Measurements from ENCODE around the gene TRIM39.

TRIM39 gene

DNA sequence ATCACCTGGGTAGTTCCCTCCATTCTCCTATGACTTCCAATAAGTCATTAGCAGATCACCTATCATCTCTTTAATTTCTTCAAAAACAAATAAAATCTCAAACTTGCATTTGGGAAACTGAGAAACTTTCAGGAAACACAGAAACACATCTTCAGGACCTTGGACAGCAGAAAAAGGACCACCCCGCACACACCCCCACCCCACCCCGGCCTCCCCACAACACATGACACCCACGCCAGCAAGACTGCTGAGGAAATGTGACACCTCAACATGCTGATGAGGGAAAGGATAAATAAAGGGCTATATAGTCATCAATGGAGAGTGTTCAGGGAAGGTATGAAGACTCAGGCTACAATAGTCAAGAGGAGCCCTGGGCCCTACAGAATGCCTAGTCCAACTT lies 15.6 kb upstream of the TRIM39 start:
- H3K4me3 ChIP-seq (replicated peaks; ENCODE audit: low read depth, low read length), result no peak overlapping the region
- TF ChIP-seq CTCF (IDR thresholded peaks at IDR 0.05; ENCODE audit: low read length, missing control alignments), result no peak
- DNase-seq (ENCODE audit: low read depth), result no peak

DNA sequence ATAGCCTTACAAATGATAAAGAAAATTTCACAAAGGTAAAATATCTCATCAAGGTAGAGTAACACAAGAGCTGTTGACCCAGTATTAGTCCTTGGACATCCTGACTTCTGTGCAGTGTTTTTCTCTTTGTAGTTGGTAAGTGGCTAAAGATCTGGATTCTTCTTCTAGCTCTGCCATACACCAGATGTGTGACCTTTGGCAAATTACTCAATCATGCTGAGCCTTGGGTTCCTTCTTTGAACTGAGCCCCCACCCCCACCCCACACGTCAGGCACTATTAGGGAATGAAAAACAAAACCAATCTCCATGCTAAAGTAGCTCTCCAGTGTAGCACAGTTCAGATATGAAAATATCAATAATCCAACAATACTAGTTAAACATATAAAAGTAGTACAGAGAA lies 15.1 kb upstream of the TRIM39 start:
- no peak overlapping the region for H3K4me3 ChIP-seq (replicated peaks; ENCODE audit: low read depth, low read length)
- TF ChIP-seq CTCF (IDR thresholded peaks at IDR 0.05; ENCODE audit: low read length, missing control alignments), result no peak
- DNase-seq (ENCODE audit: low read depth), result no peak

DNA sequence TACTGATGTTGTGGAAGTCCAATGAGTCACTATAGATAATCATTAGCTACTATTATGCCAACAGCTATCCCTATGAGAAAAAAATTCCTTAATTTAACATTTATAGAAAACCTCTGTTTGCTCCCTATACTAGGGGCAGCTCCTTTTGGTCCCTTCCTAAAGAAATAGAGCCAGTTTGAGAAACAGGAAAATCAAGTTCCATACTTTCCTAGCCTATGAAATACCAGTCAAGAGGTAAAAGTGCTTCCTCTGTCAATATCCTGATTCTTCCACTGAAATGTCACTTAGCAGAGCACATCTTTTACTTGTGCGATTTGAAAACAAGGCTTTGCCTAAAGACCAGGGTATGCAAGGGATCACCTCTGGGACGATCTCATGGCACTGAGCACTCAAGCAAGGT lies 14.5 kb upstream of the TRIM39 start:
- TF ChIP-seq CTCF (IDR thresholded peaks at IDR 0.05; ENCODE audit: low read length, missing control alignments), result no peak
- DNase-seq (ENCODE audit: low read depth), result no peak
- no peak overlapping the region for H3K4me3 ChIP-seq (replicated peaks; ENCODE audit: low read depth, low read length)

DNA sequence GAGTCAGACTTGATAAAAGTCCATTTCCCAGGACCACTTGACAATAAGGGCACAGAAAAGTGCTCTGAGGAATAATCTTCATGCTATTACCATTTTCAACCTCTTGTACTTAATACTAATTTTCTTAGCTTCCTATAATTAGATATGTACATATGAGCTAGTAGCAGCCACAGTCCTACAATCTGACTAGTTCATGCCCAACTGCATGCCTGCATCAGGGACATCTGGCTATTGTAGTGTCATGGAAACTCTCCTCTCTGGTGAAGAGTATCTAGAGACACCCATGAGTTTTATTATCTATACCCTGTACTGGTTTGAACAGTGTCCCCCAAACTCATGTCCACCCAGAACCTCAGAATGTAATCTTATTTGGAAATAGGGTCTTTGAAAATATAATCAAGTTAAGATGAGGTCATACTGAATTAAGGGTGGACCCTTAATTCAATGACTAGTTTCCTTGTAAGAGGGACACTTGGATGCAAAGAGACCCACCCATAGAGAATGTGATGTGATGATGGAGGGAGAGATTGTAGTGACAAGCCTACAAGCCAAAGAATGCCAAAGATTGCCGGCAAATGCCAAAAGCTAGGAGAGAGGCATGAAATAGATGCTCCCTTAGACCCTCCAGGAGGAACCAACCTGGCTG lies 13.9 kb upstream of the TRIM39 start:
- no peak for DNase-seq (ENCODE audit: low read depth)
- no peak overlapping the region for H3K4me3 ChIP-seq (replicated peaks; ENCODE audit: low read depth, low read length)
- no peak for TF ChIP-seq CTCF (IDR thresholded peaks at IDR 0.05; ENCODE audit: low read length, missing control alignments)

DNA sequence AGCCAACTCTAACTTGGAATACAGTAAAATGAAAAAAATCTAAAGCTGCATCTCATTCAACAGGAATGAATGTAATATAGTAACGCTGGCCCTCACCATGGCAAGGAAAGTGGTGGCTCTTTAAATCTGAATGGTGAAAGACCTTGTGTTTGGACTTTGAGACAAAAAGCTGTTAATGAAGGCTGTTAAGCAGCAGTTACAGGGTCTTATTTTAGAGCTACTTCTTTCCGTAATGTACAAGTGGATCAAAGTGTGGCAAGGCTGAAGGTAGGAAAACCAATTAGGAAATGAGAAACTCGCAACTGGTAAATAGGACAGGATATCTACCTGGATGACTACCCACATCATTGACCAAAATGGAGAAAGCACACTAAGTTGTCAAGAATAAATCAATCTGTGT lies 11.6 kb upstream of the TRIM39 start:
- no peak for TF ChIP-seq CTCF (IDR thresholded peaks at IDR 0.05; ENCODE audit: low read length, missing control alignments)
- no peak overlapping the region for H3K4me3 ChIP-seq (replicated peaks; ENCODE audit: low read depth, low read length)
- no peak for DNase-seq (ENCODE audit: low read depth)

GRCh38 chr6:30317913-30318589 lies 8.7 kb upstream of the TRIM39 start:
- no peak overlapping the region for H3K4me3 ChIP-seq (replicated peaks; ENCODE audit: low read depth, low read length)
- DNase-seq (ENCODE audit: low read depth), result no peak
- no peak for TF ChIP-seq CTCF (IDR thresholded peaks at IDR 0.05; ENCODE audit: low read length, missing control alignments)

All from fibroblast of pulmonary artery (primary cell).